AG09319 (cell line): Measurements from ENCODE around the gene CPNE1.

Source experiments
- DNase-seq: peaks from one replicate; pipeline ENCODE4 v3.0.0-alpha.2; 2010; ENCODE audit warnings: low read depth; ENCODE audit errors: extremely low read depth
- CTCF ChIP-seq: IDR thresholded peaks from 2 replicates; pipeline ENCODE4 v1.5.1; 2011; ENCODE audit warnings: low read depth, mild to moderate bottlenecking, inconsistent platforms, low read length, moderate library complexity

Gene CPNE1

DNA sequence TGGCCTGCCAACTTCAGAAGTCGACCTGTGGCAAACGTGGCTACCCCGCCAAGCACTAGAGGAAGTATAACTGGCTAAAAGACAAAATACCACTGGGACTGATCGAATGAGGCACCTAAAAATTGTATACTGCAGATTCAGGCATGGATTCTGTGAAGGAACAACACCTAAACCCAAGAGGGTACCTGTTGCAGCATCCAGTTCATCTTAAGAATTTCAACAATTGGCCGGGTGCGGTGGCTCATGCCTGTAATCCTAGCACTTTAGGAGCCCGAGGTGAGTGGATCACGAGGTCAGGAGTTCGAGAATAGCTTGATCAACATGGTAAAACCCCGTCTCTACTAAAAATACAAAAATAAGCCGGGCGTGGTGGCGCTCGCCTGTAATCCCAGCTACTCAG is 76.3 kb downstream of the CPNE1 start:
- no peak for TF ChIP-seq CTCF
- DNase-seq: no peak

DNA sequence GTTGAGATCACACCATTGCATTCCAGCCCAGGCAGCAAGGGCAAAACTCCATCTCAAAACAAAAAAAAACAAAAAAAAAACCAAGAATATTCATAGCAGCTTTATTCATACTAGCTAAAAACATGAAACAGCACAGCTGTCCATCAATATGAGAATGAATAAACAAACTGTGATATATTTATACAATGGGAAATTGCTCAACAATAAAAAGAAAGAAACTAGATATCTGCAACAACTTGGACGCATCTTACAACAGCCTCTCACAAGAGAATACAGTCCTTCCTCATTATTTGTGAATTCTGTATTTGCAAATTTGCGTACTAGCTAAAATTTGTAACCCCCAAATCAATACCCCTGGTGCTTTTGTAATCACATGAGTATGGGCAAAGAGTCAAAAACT is 77.3 kb downstream of the CPNE1 start:
- no peak for DNase-seq
- TF ChIP-seq CTCF: no peak

- no peak for TF ChIP-seq CTCF
- no peak for DNase-seq
Measured at GRCh38 chr20:35586751-35587425, 77.8 kb downstream of the CPNE1 start.

- DNase-seq: no peak
- no peak for TF ChIP-seq CTCF
Measured at GRCh38 chr20:35583636-35584560, 80.8 kb downstream of the CPNE1 start.

- no peak for TF ChIP-seq CTCF
- DNase-seq: no peak
Measured at GRCh38 chr20:35582741-35583404, 81.8 kb downstream of the CPNE1 start.

GRCh38 chr20:35582131-35582530 is 82.6 kb downstream of the CPNE1 start:
- DNase-seq: no peak
- no peak for TF ChIP-seq CTCF

GRCh38 chr20:35579196-35579595 is 85.5 kb downstream of the CPNE1 start:
- no peak for TF ChIP-seq CTCF
- no peak for DNase-seq
